ENCODE measurements around the gene CRHR1.

CRHR1 gene

GRCh38 chr17:45869676-45870341, 85.7 kb downstream of the CRHR1 start:
- no peak for TF ChIP-seq CTCF (conservative IDR thresholded peaks at IDR 0.05; ENCODE audit: low read depth, low read length)
- DNase-seq (ENCODE audit: low read depth), result no peak
- H3K4me3 ChIP-seq (ENCODE audit: low read length), result no peak overlapping the region

- no peak overlapping the region for H3K4me3 ChIP-seq (ENCODE audit: low read length)
- no peak for DNase-seq (ENCODE audit: low read depth)
- no peak for TF ChIP-seq CTCF (conservative IDR thresholded peaks at IDR 0.05; ENCODE audit: low read depth, low read length)
Measured at GRCh38 chr17:45870342-45870974, 86.3 kb downstream of the CRHR1 start.

- DNase-seq (ENCODE audit: low read depth), result no peak
- H3K4me3 ChIP-seq (ENCODE audit: low read length), result no peak overlapping the region
- TF ChIP-seq CTCF (conservative IDR thresholded peaks at IDR 0.05; ENCODE audit: low read depth, low read length), result no peak
Measured at GRCh38 chr17:45871718-45872117, 87.6 kb downstream of the CRHR1 start.

GRCh38 chr17:45873728-45874127, 89.6 kb downstream of the CRHR1 start:
- TF ChIP-seq CTCF (conservative IDR thresholded peaks at IDR 0.05; ENCODE audit: low read depth, low read length), result no peak
- no peak for DNase-seq (ENCODE audit: low read depth)
- no peak overlapping the region for H3K4me3 ChIP-seq (ENCODE audit: low read length)

- no peak for TF ChIP-seq CTCF (conservative IDR thresholded peaks at IDR 0.05; ENCODE audit: low read depth, low read length)
- H3K4me3 ChIP-seq (ENCODE audit: low read length), result no peak overlapping the region
- no peak for DNase-seq (ENCODE audit: low read depth)
Measured at GRCh38 chr17:45874151-45874550, 90.0 kb downstream of the CRHR1 start.

- no peak for TF ChIP-seq CTCF (conservative IDR thresholded peaks at IDR 0.05; ENCODE audit: low read depth, low read length)
- H3K4me3 ChIP-seq (ENCODE audit: low read length), result no peak overlapping the region
- no peak for DNase-seq (ENCODE audit: low read depth)
Measured at GRCh38 chr17:45876539-45876938, 92.4 kb downstream of the CRHR1 start.

GRCh38 chr17:45877467-45877866, 93.3 kb downstream of the CRHR1 start:
- TF ChIP-seq CTCF (conservative IDR thresholded peaks at IDR 0.05; ENCODE audit: low read depth, low read length), result no peak
- DNase-seq (ENCODE audit: low read depth), result no peak
- no peak overlapping the region for H3K4me3 ChIP-seq (ENCODE audit: low read length)

Measured in retinal pigment epithelial cell (primary cell).